GM21367 (cell line): ENCODE data around the gene KCTD2.

ENCODE experiments used
- ATAC-seq: cut with Tn5 transposase; IDR thresholded peaks from one replicate; pipeline ENCODE4 v1.9.1; 2021; ENCODE audit not compliant: unreplicated experiment

KCTD2 gene

DNA sequence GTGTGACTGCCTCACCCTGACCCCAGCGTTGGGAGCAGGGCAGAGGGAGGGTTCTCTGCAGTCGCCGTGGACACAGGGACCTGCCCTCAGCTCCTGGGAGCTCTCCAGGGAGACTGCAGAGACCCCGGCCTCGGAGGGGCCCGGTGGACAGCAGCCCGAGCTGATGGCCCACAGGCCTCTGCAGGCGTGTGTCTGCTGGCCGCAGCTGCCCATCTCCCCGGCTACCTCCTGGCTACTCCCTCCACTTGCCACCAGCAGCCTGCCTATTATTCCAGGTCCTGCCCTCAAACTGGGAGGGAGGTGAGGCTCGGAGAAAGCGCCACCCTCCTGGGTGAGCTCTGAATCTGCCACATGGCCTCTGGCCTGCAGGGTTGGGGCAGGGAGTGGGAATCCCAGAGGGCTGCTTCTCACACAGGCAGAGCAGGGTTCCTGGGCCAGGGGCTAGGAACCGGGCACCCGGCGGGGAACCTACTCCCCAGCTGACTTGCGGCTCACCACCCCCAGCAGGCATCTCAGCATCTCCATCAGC, 47.9 kb downstream of the KCTD2 start:
- ATAC-seq: no peak

DNA sequence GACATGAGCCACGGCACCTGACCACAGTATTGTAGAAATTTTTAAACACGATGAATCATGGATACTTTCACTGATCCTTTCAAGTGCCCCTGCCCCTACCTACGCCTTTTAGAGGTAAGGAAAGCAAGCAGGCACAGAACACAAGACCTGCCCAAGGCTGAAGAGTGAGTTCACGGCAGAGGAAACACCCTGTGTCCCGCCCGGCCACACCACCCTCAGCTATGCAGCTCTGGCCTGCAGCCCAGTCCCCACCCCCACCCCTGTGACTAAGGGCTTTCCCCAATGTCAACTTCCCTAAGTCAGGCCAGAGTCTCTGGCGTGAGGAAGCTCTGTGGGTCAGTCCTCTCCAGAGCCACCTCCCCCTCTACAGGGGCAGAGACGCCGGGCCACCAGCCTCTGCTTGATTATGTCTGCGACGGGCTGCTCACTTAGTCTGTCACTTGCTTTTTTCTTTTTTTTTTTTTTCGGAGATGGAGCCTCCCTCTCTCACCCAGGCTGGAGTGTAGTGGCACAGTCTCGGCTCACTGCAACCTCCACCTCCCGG, 49.1 kb downstream of the KCTD2 start:
- no peak for ATAC-seq

DNA sequence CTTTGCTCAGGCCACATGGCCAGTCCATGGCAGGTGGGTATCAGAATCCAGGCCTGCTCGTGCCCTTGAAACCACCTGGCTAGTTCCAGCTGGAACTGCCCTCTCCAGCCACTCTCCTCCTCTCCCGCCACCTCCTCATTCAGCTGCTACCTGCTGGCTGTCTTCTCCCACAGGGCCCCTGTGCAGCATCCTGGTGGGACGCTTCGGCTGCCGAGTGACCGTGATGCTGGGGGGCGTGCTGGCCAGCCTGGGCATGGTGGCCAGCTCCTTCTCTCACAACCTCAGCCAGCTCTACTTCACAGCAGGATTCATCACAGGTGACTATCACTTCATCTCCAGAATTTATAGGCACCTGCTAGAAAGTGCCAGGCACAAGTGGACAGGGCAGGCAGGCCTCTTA, 50.8 kb downstream of the KCTD2 start:
- no peak for ATAC-seq

DNA sequence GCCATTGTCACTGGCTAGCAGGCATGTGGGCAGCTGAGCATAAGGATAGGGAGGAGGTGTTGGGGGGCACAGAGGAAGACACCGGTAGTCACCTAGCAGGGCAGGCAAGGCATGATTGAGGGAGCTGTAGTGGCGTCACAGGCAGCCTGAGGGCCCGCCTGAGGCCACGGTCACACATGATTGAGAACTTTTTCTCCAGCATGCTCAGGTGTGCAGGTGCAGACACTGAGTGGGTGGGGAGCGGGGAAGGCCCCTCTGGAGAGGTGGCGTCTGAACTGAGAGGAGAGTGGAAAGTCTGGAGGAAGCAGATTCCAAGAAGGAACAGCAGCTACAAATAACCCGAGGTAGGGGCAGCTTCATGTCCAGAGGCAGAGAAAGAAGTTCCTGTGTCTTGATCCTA, 51.8 kb downstream of the KCTD2 start:
- ATAC-seq: no peak

DNA sequence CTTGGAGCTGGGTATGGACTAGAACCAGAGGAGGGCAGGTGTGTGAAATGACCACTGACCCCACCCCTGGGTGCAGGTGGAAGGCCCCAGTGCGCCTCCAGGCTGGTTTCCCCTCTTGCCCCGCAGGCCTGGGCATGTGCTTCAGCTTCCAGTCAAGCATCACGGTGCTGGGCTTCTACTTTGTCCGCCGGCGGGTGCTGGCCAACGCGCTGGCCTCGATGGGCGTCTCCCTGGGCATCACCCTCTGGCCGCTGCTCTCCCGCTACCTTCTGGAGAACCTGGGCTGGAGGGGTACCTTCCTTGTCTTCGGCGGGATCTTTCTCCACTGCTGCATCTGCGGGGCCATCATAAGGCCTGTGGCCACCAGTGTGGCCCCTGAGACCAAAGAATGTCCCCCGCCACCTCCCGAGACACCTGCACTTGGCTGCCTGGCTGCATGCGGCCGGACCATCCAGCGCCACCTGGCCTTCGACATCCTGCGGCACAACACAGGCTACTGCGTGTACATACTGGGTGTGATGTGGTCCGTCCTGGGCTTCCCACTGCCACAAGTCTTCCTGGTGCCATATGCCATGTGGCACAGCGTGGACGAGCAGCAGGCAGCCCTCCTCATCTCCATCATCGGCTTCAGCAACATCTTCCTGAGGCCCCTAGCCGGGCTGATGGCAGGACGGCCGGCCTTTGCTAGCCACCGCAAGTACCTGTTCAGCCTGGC, 53.0 kb downstream of the KCTD2 start:
- ATAC-seq: no peak

DNA sequence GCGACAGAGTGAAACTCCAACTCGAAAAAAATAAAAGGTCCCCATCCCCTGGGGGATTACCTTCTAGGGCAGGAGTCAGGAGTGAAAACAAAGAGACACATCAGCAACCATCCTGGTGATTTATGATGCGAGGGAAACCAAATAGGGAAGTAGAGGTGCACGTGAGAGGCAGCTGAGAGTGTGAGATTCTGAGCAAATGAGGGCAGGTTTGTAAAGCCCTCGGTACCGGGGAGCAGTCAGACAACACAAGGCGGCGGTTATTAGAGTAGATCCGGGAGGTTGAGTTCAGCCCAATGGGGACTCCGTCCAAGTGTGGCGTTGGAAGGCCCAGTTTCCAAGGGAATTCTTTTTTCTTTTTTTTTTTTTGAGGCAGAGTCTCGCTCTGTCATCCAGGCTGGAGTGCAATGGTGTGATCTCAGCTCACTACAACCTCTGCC, 55.4 kb downstream of the KCTD2 start:
- no peak for ATAC-seq

DNA sequence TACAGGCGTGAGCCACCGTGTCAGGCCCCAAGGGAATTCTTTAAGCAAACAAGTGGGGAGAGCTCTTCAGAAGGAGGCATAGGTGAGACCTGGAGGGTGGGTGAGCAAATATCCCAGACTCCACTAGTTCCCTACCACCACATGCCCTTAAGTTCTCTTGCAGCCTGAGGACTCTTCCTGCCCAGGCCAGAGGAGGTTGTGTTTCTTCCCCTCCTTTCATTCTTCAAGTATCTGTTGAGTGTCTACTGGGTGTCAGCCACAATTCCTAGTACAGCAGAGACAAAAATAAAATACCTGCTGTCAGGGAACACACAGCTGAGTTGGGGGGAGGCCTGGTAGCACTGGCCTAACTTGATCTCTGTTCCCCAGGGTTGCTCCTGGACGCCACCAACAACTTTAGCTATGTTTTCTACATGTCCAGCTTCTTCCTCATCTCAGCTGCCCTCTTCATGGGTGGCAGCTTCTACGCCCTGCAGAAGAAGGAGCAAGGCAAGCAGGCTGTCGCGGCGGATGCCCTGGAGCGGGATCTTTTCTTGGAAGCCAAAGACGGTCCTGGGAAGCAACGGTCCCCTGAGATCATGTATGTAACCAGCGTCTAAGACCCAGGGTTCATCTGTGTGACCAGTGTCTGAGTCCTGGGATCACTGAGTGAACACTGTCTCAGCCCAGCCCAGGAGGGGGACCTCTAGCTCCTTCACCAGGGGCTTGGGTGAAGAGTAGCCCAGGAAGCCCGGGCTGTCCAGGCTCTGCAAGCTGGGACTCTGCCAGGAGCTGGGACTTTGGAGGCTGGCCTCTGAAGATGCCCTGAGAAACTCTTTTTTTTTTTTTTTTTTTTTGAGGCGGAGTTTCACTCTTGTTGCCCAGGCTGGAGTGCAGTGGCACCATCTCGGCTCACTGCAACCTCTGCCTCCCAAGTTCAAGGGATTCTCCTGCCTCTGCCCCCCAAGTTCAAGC, 56.9 kb downstream of the KCTD2 start:
- no peak for ATAC-seq

DNA sequence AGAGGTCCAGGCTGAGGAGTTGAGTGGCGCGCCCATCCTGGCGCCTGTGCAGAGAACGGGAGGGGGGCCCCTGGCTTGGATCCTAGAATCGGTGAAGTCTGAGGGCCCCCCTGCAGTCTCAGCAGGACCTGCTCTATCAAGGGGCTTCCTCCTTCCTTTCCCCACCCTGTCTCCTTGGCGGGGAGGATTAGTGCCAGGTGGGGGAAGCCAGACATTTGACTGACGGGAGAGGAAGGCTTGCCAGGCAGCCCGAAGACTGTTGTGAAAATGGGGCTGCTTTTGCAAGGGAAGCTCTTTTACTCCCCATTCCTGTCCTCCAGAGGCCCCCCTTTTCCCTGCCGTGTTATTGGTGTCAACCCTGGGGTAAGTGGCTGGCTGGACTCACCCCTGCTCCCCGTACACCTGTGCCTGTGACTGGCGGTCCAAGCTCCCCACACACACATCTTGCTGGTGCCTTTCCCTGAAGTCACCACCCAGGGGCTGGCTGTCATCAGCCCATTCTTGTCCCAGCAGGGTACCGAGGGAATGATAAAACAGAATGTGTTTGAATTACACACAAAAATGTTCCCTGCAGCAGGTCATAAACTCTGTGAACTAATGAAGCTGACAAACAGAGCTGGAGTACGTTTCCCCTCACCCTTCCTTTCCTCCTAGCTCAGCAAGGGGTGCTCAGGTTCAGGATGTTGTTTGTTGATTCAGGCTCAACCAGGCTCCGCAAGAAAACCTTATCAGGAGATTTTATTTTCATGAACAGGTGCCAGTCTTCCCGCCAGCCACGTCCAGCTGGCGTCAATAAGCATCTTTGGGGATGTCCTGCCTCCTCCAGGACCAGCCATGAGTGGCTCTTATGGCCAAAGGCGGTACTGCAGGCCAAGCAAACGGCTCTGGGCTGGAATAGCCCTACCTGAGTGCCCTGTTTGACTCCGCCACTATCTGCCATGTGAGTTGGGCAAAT, 58.4 kb downstream of the KCTD2 start:
- ATAC-seq: no peak

DNA sequence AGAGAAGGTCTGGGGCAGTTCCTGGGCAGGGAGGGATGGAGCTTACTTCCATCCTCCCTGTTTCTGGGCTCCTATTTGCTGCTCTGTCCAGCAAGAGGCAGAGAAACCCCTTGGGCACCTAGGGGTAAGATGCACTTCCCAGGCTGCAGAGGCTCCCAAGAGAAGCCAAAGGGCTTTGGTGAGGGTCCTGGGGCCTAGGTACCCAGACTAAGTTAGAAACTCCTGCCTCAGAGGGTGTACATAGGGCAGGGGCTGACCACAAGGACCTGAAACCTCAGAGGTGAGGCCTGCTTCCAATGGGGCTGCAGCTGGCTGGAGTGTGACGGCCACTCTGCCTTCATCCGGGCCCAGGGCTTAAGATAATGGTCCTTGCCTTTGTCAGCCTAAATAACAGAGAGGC, 61.2 kb downstream of the KCTD2 start:
- ATAC-seq: no peak

DNA sequence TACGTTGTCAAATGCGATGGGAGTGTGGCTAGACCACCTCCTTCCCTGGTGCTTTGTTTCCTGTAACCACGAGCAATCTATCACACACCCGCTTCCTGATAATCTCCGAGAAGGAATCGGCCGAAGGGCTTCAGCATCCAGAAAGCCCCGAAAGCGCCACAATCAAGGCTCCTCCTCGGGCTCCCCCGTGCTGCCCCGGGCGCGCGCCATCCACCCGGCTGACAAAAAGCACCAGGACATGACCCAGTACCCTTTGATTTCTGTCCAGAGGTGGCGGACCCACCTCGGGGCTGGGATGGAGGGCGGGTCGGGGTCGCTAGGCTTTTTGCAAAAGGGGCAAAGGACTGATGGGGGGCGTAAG, 62.0 kb downstream of the KCTD2 start:
- no peak for ATAC-seq

DNA sequence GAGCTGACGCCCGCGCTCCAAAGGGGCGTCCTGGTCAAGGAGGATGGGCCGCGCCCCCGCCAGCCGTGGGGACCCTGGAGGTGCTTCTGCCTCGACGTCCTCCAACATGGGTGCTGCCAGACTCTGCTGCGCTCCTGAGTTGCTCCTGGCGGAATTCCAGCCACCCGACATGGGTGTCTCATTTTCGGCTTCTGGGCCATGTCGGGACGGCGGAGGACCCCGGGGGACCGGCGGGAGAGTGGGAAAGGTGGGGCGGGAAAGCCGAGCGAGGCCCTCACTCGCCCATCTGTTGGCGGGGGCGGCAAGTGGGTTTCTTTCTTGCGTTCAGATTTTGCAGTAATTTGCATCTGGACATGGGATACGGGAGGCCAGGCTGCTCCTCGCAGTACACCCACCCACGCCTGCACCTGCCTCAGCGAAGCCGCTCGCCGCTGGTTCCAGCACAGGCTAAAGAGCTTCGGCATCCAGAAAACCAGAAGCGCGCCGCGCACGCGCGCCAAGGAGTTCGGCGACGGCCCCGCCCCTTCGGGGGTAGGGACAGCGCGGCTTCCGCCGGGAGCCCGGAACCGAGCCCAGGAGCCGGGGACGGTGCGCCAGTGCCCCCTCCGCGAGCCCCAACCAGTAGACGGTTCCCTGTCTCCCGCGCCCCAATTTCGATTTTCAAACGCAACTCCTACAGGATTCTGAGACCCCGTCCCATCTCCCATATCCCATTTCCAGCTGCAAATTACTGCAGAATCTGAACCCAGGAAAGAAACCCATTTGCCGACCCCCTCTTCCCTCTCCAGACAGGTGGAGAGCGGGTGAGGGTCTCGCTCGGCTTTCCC, 62.6 kb downstream of the KCTD2 start, which contains the start of gene ARMC7:
TSS of gene ARMC7 (plus strand) at position 563 of the 827 bp plus-strand sequence. CDS start 320 bp downstream, outside the sequence.
- peak; percentile 45 for ATAC-seq

DNA sequence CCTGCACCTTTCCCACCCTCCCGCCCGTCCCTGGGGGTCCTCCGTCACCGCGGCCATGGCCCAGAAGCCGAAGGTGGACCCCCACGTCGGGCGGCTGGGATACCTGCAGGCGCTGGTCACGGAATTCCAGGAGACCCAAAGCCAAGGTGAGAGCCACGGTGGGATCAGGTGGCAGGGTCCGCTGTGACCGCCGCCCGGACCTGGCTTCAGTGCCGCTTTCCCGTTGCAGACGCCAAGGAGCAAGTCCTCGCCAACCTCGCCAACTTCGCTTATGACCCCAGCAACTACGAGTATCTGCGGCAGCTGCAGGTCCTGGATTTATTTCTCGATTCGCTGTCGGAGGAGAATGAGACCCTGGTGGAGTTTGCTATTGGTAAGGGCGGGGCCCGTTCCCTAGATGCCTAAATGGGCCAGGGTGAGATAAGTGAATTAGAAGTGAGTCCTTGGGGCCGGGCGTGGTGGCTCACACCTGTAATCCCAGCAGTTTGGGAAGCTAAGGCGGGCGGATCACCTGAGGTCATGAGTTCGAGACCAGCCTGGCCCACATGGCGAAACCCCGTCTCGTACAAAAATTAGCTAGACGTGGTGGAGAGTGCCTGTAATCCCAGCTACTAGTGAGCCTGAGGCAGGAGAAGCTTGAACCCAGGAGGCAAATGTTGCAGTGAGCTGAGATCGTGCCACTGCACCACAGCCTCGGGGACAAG, 63.4 kb downstream of the KCTD2 start:
- ATAC-seq: no peak

DNA sequence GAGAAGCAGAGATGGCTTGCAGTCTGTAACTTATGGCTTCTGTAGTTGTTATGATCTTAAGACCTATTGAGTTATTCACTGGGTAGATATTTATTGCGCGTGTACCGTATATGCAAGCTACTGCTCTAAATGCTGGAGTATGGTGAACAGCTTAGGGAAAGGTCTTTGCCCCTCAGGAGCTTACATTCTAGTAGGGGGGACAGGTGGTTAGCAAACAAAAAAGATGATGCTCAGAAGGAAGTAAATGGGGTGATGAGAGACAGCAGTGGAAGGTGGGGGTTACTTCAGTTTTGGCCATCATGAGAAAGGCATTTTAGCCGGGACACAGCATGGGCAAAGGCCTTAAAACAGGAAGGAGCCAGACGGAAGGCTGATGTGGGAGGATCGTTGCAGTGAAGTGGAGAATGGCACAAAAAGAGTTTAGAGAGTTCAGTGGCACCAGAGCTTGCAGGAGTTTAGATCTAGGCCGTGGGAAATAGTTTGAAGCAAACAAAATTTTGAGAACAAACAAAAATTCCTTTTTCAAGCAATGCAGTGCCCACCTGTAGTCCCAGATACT, 64.8 kb downstream of the KCTD2 start:
- ATAC-seq: no peak

DNA sequence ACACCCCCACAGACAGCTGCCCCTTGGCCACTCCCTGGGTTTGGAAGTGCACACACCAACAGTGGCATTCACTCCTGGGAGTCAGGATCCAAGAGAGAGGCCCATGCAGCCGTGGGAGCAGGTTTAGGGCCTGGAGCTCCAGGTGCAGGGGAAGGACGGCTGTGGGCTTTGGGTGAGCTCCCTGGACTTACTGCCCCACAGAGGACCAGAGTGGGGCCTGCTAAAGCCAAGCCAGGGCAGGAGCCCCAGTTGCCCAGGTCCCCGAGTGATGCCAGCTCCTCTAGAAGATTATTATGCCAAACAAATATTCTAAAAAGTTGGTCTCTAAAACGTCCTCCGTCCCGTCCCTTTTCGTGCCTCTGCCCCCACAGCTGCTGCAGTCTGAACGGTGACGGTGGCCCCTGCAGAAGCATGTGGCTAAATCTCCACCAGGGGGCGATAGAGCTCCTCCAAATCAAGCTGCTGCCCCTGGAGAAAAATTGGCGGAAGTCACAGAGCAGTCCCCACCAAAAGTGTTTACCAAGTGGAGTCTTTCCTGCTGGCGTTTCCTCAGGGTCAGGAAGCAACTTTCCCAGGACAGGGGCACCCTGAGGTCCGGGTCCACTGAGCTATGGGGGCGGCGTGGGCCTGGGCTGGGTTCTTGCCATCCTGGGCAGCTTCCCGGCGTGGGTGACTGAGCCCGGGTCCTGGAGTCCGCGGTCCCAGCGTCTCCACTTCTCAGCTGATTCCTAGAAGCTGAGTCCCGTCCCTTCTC, 67.0 kb downstream of the KCTD2 start:
- ATAC-seq: no peak

DNA sequence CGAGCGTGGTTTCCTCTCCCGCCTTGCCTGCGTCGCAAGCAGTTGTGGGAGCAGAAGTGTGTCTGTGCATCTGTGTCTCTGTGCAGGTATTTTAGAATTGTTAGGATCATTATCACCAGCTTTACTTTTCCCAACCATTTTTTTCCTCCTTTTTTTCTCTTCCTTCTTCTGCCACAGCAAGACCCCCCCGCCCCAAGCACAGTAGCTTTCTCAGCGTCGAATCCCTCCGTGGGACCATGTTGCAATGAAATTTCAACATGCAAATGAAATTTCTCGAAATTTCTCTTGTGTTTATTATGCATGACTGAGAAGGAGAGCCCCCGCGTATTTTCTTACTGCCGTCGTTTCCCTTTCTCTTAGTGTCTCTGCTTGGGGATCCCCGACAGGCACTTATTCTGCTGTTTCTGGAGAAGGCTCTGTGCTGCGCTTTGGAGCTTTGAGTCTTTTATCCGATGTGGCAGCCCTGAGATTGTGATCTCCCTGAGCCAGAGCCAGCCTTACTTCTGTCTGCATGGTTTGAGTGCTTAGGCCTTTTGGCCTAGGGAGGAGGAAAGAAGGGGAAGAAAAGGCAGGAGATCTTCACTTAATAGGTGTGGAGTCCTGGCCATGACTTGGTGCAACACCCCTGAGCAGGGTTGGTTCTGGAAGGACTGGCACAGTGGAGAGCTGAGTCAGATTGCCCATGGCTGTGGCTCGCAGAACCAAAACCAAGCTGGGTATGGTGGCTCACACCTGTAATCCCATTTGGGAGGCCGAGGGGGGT, 67.7 kb downstream of the KCTD2 start:
- no peak for ATAC-seq
